Spleen (tissue), 7 donors: ENCODE results near the gene LGALSL.

Source experiments
- POLR2A ChIP-seq, 3 donors: fragments of 450-650 bp; IDR thresholded peaks; one replicate each; pipeline ENCODE4 v1.5.1; 2017; ENCODE audit warnings: antibody characterized with exemption in 3 of 3, mild to moderate bottlenecking in 1 of 3
- POLR2AphosphoS5 ChIP-seq, 3 donors: sonication (generic); formaldehyde crosslinking; IDR thresholded peaks; one replicate each; pipeline ENCODE4 v1.5.1; 2017; ENCODE audit warnings: antibody characterized with exemption in 3 of 3
- TF ChIP-seq, protein P1 (sequence below), 11 experiments: fragments of 200-600 bp in 7 of 11; fragments of 450-650 bp in 4 of 11; sonication (generic) in 4 of 11; IDR thresholded peaks in 8 of 11; conservative IDR thresholded peaks in 3 of 11; 1 replicate in 7 of 11; 2 replicates in 4 of 11; pipeline versions ENCODE4 v1.4.0 to v1.8.0; 2016 to 2021; ENCODE audit warnings: antibody characterized with exemption in 11 of 11, inconsistent platforms in 4 of 11, mild to moderate bottlenecking in 1 of 11
- donor health status: DM: no; HTN: no; CAD: no; lungs with moderate emphysema.
- donor health status: DM: no; HTN: no; CAD: no.
- donor health status: DM: no; HTN: no; CAD: no.

DNA sequence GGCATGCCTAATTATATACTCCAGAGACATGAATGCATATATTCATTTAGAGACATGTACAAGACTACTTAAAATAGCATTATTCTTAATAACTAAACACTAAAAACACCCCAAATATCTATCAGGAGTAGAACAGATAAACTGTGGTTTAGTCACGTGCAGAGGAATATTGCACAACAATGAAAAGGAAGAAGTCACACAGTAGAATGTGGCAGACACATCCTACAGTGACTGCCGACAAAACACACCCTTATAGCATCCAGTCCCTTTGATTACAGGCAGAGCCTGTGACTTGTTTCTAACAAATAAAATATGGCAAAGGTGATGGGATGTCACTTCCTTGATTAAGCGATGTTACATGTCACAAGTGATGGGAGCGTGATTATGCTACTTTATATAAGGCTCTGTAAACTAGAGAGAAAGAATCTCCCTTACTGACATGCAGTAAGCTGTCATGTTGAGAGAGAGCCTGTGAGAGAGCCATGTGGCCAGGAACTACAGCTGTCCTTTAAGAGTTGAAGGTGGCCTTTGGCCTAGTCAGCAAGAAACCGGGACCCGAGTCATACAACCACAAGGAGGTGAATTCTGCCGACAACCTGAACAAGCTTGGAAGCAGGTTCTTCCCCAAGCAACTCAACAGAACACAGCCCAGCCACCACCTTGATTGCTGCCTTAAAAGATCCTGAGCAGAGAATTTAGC lies 39.1 kb upstream of the LGALSL start:
- TF ChIP-seq, protein P1, sequence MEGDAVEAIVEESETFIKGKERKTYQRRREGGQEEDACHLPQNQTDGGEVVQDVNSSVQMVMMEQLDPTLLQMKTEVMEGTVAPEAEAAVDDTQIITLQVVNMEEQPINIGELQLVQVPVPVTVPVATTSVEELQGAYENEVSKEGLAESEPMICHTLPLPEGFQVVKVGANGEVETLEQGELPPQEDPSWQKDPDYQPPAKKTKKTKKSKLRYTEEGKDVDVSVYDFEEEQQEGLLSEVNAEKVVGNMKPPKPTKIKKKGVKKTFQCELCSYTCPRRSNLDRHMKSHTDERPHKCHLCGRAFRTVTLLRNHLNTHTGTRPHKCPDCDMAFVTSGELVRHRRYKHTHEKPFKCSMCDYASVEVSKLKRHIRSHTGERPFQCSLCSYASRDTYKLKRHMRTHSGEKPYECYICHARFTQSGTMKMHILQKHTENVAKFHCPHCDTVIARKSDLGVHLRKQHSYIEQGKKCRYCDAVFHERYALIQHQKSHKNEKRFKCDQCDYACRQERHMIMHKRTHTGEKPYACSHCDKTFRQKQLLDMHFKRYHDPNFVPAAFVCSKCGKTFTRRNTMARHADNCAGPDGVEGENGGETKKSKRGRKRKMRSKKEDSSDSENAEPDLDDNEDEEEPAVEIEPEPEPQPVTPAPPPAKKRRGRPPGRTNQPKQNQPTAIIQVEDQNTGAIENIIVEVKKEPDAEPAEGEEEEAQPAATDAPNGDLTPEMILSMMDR (IDR thresholded peaks at IDR 0.05 in 8 of 11, conservative IDR thresholded peaks at IDR 0.05 in 3 of 11), result no peak
- TF ChIP-seq POLR2A (IDR thresholded peaks at IDR 0.05) (no peak), POLR2AphosphoS5 (IDR thresholded peaks at IDR 0.05) (no peak)
